K562 (cell line): ENCODE measurements around the gene SSTR5. TPM values are rescaled to one million over a fixed set of nuclear protein-coding genes. Genes with fewer than 3 reads are reported as not detected.
"Not testable (repeated sequence)": the region's sequence is repeated elsewhere in the genome, so short reads cannot be mapped to it uniquely, and the experiment has no call there.

ENCODE experiments used
- ATAC-seq: fragments of 200-7000 bp; cut with Tn5 transposase; 3 replicates; pipeline ENCODE4 v1.9.1; 2020; ENCODE audit warnings: moderate library complexity
- BruUV-seq: library from RNA; stranded (reverse); fragments of 400-500 nt; replicated peaks from 2 replicates; lab custom pipeline; 2021; lab: Mats Ljungman, UMichigan
- CTCF ChIA-PET: fragments of 300-600 bp; formaldehyde crosslinking; extraction: SDS; loops from one replicate; lab custom pipeline; 2021; ENCODE audit warnings: low intra/inter-chr PET ratio; lab: Yijun Ruan, JAX
- POLR2A ChIA-PET: fragments of 300-600, 350-650 bp; sonication (Branson Sonifier 250); formaldehyde crosslinking; extraction: SDS; loops from one replicate; lab custom pipeline; 2021; ENCODE audit warnings: antibody characterized with exemption, inconsistent platforms; lab: Yijun Ruan, JAX
- DNase-seq, 4 experiments: peaks; one replicate each; pipeline versions ENCODE4 v3.0.0 to v3.0.0-alpha.2; 2011 to 2018; ENCODE audit warnings: low spot score in 3 of 4, mixed read lengths in 3 of 4; ENCODE audit errors: extremely low read depth in 1 of 4
- FAIRE-seq: peaks from 2 replicates; lab custom pipeline; 2011; peaks lifted over from hg19 to GRCh38; lab: Jason Lieb, UNC
- H2AFZ ChIP-seq: 2 replicates; pipeline ENCODE4 v1.6.0; 2011; ENCODE audit warnings: low read depth, low read length, control low read depth, inconsistent platforms
- H3K27ac ChIP-seq: fragments of 200-600 bp; 3 replicates; pipeline ENCODE4 v1.8.0; 2011; ENCODE audit warnings: low read depth, mild to moderate bottlenecking, control low read depth, inconsistent platforms, low read length, moderate library complexity, mixed read lengths; ENCODE audit errors: extremely low read depth
- H3K27me3 ChIP-seq, 2 experiments: fragments of 300-600 bp in 1 of 2; 2 replicates in 1 of 2; 3 replicates in 1 of 2; pipeline versions ENCODE4 v1.6.0 to v1.8.0; 2011; ENCODE audit warnings: inconsistent platforms in 2 of 2, low read length in 2 of 2, mild to moderate bottlenecking in 1 of 2, mixed read lengths in 1 of 2, moderate library complexity in 1 of 2; ENCODE audit not compliant: control insufficient read depth in 2 of 2, insufficient read depth in 2 of 2
- H3K36me3 ChIP-seq: fragments of 300-600 bp; 3 replicates; pipeline ENCODE4 v1.8.0; 2011; ENCODE audit warnings: mild to moderate bottlenecking, low read length, inconsistent platforms; ENCODE audit not compliant: control insufficient read depth, insufficient read depth
- H3K4me1 ChIP-seq, 2 experiments: fragments of 200-600 bp in 1 of 2; replicated peaks in 1 of 2; 2 replicates in 1 of 2; 3 replicates in 1 of 2; pipeline versions ENCODE4 v1.5.1 to v1.8.0; 2011; ENCODE audit warnings: inconsistent platforms in 2 of 2, low read length in 2 of 2, mild to moderate bottlenecking in 1 of 2, mixed read lengths in 1 of 2, moderate library complexity in 1 of 2; ENCODE audit not compliant: control insufficient read depth in 2 of 2, insufficient read depth in 2 of 2
- H3K4me2 ChIP-seq: 2 replicates; pipeline ENCODE4 v1.6.1; 2011; ENCODE audit warnings: low read length, control low read depth, inconsistent platforms, mixed read lengths; ENCODE audit not compliant: insufficient read depth
- H3K4me3 ChIP-seq: fragments of 200-600 bp; sonication (generic), shearing (Covaris generic); 2 replicates; pipeline ENCODE4 v1.5.1; 2016; ENCODE audit warnings: control low read depth, inconsistent platforms
- H3K79me2 ChIP-seq: fragments of 200-600 bp; 3 replicates; pipeline ENCODE4 v1.8.0; 2011; ENCODE audit warnings: low read length, inconsistent platforms; ENCODE audit not compliant: control insufficient read depth, insufficient read depth
- H3K9ac ChIP-seq, 2 experiments: 2 replicates each; pipeline versions ENCODE4 v1.6.0 to v1.6.1; 2011; ENCODE audit warnings: low read depth in 2 of 2, low read length in 2 of 2, control low read depth in 1 of 2, inconsistent platforms in 1 of 2, mild to moderate bottlenecking in 1 of 2, mixed read lengths in 1 of 2; ENCODE audit not compliant: insufficient read depth in 1 of 2
- H3K9me1 ChIP-seq: one replicate; pipeline ENCODE4 v1.6.0; 2011; ENCODE audit warnings: inconsistent platforms, mild to moderate bottlenecking, low read length, moderate library complexity; ENCODE audit not compliant: control insufficient read depth, insufficient read depth
- H3K9me3 ChIP-seq: replicated peaks from 2 replicates; pipeline ENCODE4 v1.5.1; 2011; ENCODE audit warnings: low read depth, low read length, inconsistent platforms; ENCODE audit not compliant: control insufficient read depth, insufficient read depth
- H4K20me1 ChIP-seq: replicated peaks from 2 replicates; pipeline ENCODE4 v1.6.1; 2011; ENCODE audit warnings: low read length, inconsistent platforms, mixed read lengths; ENCODE audit not compliant: control insufficient read depth, insufficient read depth
- CCNT2 ChIP-seq: IDR thresholded peaks from 2 replicates; pipeline ENCODE4 v1.6.1; 2011; ENCODE audit warnings: borderline replicate concordance, low read depth, mild to moderate bottlenecking, moderate library complexity, mixed read lengths, low read length; ENCODE audit not compliant: insufficient read length; ENCODE audit errors: extremely low read depth
- ZNF431 ChIP-seq: sonication (generic); formaldehyde crosslinking; IDR thresholded peaks from 2 replicates; pipeline ENCODE4 v1.8.0; 2022; ENCODE audit warnings: mild to moderate bottlenecking, missing genetic modification reagents
- WGBS: fragments of 100-300 bp; shearing (Covaris generic); methylation state at CpG from one replicate; pipeline ENCODE4 v1.1.6; 2016; ENCODE audit warnings: low coverage, mixed read lengths; ENCODE audit not compliant: insufficient coverage; ENCODE audit errors: missing lambda C conversion rate; 5-methylcytosine and 5-hydroxymethylcytosine counted together
- in situ Hi-C: fragments of 300-500 bp; cut with MboI; formaldehyde crosslinking; loops from 4 replicates; pipeline ENCODE4 v1.15.0; 2018; ENCODE audit warnings: inconsistent platforms, mixed read lengths
- intact Hi-C: fragments of 100-400 bp; cut with micrococcal nuclease; formaldehyde crosslinking; loops from 2 replicates; pipeline ENCODE4 v1.14.2; 2022
- polyA plus RNA-seq, 8 experiments: library from polyadenylated mRNA; depleted of rRNA in 4 of 8; stranded (reverse) in 5 of 8; unstranded in 3 of 8; fragments of >200 nt; fragmentation: Nextera tagmentation in 2 of 8; fragmentation: Illumina TruSeq in 1 of 8; extraction: Ambion mirVana in 2 of 8; extraction: Trizol in 1 of 8; gene quantifications; 2 replicates each; pipeline versions ENCODE4 v1.2.1 to v1.2.3, GENCODE V29; 2011 to 2014; ENCODE audit warnings: inconsistent platforms in 1 of 8, missing spikeins in 1 of 8
- total RNA-seq, 7 experiments: library from RNA; depleted of rRNA in 6 of 7; stranded (reverse); fragments of >200 nt in 6 of 7; fragmentation: Illumina TruSeq in 2 of 7; extraction: Trizol in 2 of 7; gene quantifications; 2 replicates each; pipeline versions ENCODE4 v1.2.1 to v1.2.3, GENCODE V29; 2011 to 2021; ENCODE audit warnings: low replicate concordance in 1 of 7

Gene SSTR5
- total and polyA plus RNA-seq, 9 of the 15 experiments (the other 6 are each of a cell fraction or from before 2014, with no cell fraction given) = not detected

GRCh38 chr16:1084971-1085370 lies 12.4 kb downstream of the SSTR5 start:
- no peaks in the 10 kb centered on the region for H3K79me2 ChIP-seq
- ATAC-seq (no peak), DNase-seq (no peak), FAIRE-seq (no peak)
- no peak overlapping the region for H3K9ac ChIP-seq
- H4K20me1 ChIP-seq = peaks cover 3% of the 10 kb centered on the region; the same call in 1 of the 2 replicates
- POLR2A ChIA-PET = interaction anchor here (0.6 kb wide), 1 partner anchor 236 kb away, joined by 3 read pairs; no protein-coding TSS in a partner anchor
- CTCF ChIA-PET = no interaction called here
- peaks cover 14 to 66% of the 10 kb centered on the region in 2 experiments; a peak in 4 of 5 replicates for H3K27me3 ChIP-seq
- H2AFZ ChIP-seq = no peak overlapping the region
- peaks cover 0 to 25% of the 10 kb centered on the region in 2 experiments; a peak in 2 of 5 replicates for H3K4me1 ChIP-seq
- no peaks in the 10 kb centered on the region; the same call in 1 of the 2 replicates for H3K9me3 ChIP-seq
- H3K9me1 ChIP-seq = no peaks in the 10 kb centered on the region
- no TSS peak for BruUV-seq
- H3K36me3 ChIP-seq = no peaks in the 10 kb centered on the region
- intact Hi-C loops (no loop called here), in situ Hi-C loops (no loop called here)
- H3K4me2 ChIP-seq = no peak overlapping the region
- 1% methylated on average over 6 of the region's 6 CpGs for WGBS
- H3K4me3 ChIP-seq = no peak overlapping the region
- no peak overlapping the region for H3K27ac ChIP-seq
- TF ChIP-seq ZNF431 (CRISPR knock-in tag) (peak; percentile 54; the same call in 1 of the 2 replicates), CCNT2 (no peak)

- H4K20me1 ChIP-seq, CTCF ChIA-PET, H2AFZ ChIP-seq, H3K4me3 ChIP-seq, H3K9me3 ChIP-seq, intact Hi-C loops, H3K9ac ChIP-seq, H3K27ac ChIP-seq, BruUV-seq, FAIRE-seq, H3K79me2 ChIP-seq, H3K4me2 ChIP-seq, POLR2A ChIA-PET, H3K9me1 ChIP-seq, ATAC-seq, H3K36me3 ChIP-seq, in situ Hi-C loops, DNase-seq: not testable (repeated sequence)
- 1% methylated on average over 10 of the region's 10 CpGs for WGBS
- Histone ChIP-seq H3K27me3 (peaks cover 12 to 51% of the 10 kb centered on the region in 2 experiments; a peak in 4 of 5 replicates), H3K4me1 (peaks cover 0 to 40% of the 10 kb centered on the region in 2 experiments; a peak in 2 of 5 replicates)
Observed at GRCh38 chr16:1086443-1086842, 13.9 kb downstream of the SSTR5 start.
